CD4-positive, alpha-beta T cell treated with Interleukin-6 at 100 ng/mL for 8 hours (primary cell): ENCODE measurements around the gene BMERB1.
"Not testable (repeated sequence)": the region's sequence is repeated elsewhere in the genome, so short reads cannot be mapped to it uniquely, and the experiment has no call there.

Experiments
- DNase-seq: peaks from one replicate; pipeline ENCODE4 v3.0.0-alpha.2; 2020; ENCODE audit warnings: mixed read lengths, low spot score

The BMERB1 gene

DNA sequence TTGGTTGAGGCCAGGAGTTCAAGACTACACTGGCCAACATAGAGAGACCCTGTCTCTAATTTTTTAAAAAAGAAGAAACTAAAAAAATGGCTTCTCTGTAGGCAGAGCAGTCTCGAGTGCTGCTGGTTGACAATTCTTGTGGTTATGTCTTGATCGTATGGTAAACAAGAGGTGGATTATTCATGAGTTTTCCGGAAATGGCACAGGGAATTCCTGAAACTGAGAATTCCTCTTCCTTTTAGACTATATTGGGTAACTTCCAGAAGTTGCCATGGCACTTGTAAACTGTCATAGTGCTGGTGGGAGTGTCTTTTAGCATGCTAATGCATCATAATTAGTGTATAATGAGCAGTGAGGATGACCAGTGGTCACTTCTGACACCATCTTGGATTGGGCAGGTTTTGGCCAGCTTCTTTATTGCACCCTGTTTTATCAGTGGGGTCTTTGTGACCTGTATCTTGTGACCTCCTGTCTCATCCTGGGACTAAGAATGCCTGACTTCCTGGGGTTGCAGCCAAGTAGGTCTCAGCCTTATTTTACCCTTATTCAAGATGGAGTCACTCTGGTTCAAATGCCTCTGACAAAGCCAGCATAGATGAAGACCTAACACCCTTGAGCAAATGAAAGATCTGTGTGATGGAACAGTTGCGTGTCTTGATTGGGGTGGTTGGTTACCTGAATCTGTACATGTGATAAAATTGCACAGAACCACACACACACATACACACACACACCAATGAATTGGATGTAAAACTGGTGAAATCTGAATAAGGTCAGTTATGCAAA, 30.2 kb downstream of the BMERB1 start:
- DNase-seq = no peak

GRCh38 chr16:15466131-15466530, 31.7 kb downstream of the BMERB1 start:
- no peak for DNase-seq

GRCh38 chr16:15466886-15467781, 32.7 kb downstream of the BMERB1 start:
- no peak for DNase-seq

DNA sequence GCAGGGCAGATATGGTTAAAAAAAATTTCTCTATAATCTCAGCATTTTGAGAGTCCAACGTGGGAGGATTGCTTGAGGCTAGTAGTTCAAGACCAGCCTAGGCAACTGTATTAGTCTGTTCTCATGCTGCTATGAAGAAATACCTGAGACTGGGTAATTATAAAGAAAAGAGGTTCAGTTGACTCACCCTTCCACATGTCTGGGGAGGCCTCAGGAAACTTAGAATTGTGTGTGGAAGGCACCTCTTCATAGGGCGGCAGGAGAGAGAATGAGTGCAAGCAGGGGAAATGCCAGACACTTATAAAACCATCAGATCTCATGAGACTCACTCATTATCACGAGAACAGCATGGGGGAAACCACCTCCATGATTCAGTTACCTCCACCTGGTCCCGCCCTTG, 42.6 kb downstream of the BMERB1 start:
- not testable (repeated sequence) for DNase-seq

DNA sequence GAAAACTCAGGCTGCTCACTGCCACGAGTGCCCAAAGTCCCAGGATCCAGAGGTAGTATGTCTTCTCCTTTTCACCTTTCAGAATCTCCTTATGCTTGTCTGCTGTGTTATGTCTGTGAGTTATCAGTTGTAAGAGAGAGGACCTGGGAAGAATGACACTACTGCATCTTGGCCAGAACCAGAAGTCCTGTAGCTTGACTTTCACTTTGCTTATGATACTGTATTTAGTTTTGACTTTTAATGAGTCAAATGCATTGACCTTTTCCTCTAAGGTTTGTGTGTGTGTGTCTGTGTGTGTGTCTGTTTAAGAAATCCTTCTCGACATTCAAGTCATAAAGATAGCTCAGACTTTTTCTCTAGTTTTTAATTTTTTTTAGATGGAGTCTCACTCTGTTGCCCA, 43.4 kb downstream of the BMERB1 start:
- no peak for DNase-seq

GRCh38 chr16:15482068-15482747, 47.8 kb downstream of the BMERB1 start:
- DNase-seq = no peak

DNA sequence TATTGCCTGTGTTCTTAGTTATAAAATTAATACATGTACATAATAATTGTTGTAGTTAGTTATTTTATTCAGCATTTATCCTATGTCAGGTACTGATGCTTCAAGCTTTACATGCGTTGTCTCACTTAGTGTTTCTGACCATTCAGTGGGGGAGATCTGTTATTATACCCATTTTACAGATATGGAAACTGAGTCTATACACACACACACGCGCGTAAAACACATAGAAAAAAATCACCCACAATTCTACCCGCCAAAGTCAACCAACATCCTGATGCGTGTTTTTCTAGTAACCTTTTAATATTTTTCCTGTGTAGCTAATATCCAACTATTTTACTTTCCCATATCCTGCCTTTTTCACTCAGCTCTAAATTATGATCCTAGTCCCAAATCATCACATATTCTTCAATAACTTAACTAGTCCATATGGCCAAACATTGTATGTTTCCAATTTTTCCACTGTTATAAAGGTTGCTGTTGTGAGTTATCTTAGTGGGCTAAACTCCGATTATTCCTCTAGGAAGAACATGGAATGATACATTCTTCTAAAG, 48.4 kb downstream of the BMERB1 start:
- no peak for DNase-seq

GRCh38 chr16:15483857-15484256, 49.5 kb downstream of the BMERB1 start:
- no peak for DNase-seq

DNA sequence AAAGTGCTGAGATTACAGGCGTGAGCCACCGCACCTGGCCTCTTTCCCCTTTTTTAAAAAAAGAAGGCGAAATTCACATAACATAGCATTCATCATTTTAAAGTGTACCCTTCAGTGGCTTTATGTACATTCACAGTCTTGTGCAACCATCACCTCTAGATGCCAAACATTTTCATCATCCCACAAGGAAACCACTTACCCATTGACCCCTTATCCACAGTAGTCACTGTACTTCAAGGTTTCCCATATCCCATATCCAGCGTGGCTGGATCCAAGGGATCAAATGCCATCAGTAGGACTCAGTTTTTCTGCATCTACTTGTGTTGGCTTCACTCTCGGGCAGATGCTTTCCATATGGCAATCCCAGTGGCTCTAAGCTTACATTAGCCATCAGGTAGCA, 50.3 kb downstream of the BMERB1 start:
- DNase-seq = no peak

DNA sequence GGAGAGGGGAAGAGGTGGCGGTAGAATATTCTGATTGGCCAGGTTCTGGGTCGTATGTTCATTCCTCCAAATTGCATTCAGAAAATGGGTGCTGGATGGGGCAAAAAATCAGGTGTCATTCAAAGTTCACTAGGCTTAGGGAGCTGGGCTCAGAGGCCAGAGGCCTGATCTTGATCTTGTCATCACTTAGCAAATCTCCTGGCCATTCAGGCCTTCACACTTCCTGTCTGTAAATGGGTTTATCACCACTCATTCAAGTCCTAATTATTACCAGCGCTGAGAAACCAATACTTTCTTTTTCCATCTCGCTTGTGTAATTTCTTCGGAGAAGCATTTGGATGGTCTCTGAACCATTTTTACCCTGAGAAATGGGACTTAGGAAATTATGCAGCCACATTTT, 50.8 kb downstream of the BMERB1 start:
- DNase-seq = no peak

DNA sequence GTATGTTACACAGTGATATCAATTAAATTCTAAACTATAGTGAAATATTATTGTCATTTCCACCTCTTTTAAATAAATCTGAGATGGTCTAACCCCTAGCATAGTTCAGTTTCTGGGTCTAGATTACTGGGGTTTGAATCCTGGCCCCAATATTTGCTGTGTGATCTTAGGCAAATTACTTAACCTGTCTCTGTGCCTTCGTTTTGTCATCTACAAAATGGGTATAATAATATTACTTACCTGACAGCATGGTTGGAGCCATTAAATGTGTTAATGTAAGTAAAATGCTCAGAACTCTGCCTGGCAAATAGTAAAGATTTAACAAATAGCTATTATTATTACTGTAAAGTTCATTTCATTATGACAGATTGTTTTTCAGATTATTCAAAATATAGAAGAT, 52.3 kb downstream of the BMERB1 start:
- no peak for DNase-seq

GRCh38 chr16:15487336-15488284, 53.2 kb downstream of the BMERB1 start:
- DNase-seq = no peak

DNA sequence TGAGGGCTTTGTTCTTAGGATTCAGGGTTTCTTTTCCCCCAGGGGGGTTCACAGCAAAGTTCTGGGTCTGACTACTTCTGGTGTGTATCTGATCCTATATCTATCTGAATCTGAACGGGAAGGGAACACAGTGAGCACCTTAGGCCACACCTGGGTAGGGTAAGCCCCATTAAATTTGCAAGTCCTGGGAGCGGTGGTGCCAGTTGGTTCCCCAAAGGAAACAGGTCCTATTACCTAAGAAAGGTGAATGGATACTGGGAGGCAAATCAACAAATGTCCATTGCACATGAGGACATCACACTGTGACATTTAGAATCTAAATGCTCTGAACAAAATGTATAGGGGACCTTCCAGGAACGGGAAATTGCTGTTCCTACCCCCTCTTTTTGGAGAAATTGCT, 54.6 kb downstream of the BMERB1 start:
- DNase-seq = no peak

DNA sequence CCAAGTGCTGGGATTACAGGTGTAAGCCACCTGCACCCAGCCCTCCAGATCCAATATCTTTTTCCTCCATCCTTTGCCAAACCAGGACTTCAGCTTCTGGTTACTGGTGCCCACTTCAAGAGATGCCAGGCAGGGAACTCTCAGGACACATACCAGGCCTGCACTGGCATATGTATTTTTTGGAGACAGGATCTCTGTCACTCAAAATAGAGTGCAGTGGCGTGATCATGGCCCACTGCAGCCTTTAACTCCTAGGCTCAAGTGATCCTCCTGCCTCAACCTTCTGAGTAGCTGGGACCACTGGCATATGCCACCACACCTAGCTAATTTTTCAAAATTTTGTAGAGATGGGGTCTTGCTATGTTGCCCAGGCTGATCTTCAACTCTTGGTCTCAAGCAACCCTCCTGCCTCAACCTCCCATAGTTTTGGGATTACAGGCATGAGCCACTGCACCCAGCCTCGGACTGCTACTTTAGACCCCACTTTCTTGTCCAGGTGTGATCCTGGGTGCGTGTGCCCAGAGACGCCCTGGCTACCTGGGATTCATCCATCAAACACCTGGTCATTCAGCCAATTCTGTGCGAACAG, 55.8 kb downstream of the BMERB1 start:
- no peak for DNase-seq

- DNase-seq = no peak
Observed at GRCh38 chr16:15491411-15491810, 57.0 kb downstream of the BMERB1 start.

DNA sequence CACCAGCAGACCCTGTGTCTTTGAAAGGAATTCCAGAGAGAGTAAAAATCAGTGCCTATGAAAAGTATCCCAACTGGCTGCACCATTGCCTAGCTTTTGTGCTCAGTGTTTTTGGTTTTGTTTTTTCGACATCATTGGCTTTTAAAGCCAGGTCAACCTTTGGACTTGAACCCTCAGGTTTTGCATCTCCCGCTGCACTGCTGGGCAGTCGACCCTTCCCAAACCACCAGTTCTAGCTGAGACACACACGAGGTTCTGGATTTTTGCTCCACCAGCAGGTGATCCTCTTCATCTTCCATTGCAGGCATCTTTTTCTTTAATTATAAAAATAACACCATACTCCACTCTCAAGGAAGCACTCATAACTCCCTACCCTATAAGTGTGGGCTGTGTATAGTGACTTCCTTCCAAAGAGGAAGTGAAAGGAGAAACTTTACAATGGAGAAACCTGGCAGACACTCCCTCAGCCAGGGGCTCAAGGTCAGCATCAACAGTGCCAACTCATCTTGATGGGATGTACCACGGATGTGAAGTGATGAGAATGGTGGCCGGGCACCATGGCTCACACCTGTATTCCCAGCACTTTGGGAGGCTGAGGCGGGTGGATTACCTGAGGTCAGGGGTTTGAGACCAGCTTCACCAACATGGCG, 57.8 kb downstream of the BMERB1 start:
- no peak for DNase-seq

DNA sequence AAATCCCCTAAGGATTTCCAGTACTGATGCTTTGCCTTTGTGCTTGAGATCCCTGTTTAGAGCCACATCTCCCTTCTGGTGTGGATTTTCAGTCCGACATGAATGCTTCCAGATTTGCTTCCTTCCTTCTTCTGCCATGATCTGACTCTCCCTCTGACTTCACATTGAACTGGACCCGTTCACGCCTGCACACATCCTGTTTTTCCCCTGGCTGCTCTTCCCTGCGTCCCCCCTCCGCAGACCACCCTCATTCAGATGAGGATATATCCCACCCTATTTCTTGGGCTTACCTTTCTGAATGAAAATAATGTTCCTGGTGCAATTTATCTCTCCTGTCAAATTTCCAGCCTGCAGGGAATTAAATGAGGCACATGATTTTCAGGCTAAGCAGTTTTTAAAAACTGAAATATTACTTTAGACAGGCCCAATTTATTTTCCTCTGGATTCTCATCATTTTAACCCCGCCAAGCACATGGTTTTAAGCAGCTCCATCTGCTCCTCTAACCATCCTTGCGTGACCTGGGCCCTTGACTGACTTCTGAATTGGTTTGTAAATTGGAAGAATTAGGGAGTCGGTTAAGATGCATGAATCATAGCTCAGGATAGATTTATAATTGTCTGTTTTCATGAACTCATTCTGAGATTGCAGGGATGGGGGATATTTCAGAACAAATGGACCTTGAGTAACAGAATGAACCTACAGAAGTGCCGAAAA, 59.2 kb downstream of the BMERB1 start:
- no peak for DNase-seq

DNA sequence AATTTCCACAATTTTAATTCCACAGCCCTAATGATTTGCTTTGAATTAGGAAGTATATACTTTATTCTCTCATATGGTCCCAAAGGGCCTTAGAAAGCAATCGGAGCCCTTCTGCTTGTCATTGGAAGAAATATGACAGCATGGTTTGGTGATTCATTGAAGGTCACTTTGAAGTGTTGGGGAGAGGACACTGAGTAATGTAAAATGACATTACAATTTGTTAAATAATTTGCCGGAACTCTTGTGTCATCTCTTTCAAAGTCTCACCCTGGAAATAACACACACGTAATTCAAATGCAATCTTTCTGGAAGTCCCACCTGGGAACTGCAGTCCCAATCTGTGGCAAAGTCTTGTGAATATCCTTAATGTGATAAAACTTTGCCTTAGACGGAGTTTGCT, 59.8 kb downstream of the BMERB1 start:
- no peak for DNase-seq

DNA sequence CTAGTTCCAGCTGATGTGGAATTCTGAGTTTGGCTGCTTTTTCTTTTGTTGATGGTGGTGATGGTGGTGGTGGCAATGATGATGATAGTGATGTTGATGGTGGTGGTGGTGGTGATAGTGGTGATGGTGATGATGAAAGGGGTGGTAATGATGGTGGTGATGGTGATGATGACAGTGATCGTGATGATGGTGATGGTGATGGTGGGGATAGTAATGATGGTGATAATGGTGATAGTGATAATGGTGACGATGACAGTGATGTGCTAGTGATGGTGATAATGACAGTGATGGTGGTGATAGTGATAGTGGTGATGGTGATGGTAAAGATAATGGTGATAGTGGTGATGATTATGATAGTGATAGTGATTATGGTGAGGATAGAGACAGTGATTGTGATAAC, 61.5 kb downstream of the BMERB1 start:
- DNase-seq = no peak
